ENCODE data around the gene EFCAB14.
"Not testable (repeated sequence)": the region's sequence is repeated elsewhere in the genome, so short reads cannot be mapped to it uniquely, and the experiment has no call there.

Gene EFCAB14

DNA sequence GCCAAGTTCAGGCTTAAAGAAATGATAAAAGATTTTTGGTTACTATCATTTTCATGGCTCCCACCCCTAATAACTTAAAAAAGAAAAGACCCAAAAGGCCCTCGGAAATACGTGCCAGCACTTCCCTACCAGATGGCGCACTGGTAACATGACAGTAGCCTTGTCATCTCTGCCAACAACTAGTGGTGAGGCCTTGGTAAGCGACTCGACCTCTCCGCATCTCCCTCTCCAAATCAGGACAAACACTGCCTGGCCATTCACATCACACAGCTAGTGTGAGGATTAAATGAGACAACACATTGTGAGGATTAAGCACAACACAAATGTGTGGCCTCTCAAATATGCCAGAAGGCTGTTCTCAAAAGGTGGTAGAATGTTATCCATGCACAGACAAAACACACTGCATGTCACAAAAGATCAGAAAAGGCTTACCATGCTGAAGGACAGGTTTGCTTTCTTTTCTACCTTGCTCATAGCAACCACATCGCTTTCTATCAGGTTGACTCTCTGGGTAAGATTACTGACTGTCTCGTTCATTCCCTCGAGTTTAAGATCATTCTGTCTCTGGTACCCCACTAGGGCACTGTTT is 30.9 kb downstream of the EFCAB14 start:
- DNase-seq (ENCODE audit: low spot score) = no peak
- no peak for FAIRE-seq

DNA sequence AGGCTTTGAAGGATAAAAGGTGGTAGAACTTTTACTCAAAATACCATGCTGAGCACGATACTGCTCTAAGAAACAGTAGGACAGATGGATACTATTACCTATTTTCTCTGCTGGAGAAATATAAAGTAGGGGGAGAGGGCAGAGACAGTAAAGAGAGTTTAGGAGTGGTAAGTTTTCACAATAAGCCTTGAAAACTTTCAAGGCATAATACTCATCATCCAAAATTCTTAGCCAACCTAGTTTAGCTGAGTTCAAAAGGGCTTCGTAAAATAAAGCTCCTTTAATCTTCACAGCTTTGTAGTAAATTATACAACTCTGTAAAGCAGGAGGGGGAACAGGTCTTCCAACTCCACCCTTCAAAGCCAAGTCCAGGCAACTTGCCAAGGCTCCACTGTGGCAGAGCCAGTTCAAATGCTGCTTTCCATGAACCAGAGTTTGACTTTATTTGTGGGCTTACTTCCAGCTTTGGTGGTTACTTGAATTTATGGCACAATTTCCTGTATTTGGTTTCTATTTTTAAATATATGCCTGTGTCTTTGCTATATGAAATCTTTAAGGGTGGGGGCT is 31.7 kb downstream of the EFCAB14 start:
- DNase-seq (ENCODE audit: low spot score) = no peak
- FAIRE-seq = no peak

DNA sequence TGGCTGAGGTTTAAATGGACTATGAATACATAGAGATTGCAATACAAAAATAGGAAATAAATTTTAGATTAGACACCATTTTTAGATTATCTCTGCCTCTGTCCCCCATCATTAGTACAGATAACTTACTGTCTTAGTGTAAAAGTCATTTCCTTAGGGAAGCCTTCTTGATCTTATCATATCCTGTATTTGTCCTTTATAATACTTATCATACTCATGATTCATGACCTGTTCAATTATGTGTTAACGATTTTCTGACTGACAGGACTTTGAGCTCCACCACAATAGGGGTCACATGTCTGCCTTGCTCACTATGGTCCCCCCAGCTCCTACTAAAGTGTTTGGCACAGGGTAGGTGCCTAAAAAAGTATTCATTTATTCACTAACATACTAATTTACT is 32.7 kb downstream of the EFCAB14 start:
- FAIRE-seq = no peak
- DNase-seq (ENCODE audit: low spot score) = no peak

DNA sequence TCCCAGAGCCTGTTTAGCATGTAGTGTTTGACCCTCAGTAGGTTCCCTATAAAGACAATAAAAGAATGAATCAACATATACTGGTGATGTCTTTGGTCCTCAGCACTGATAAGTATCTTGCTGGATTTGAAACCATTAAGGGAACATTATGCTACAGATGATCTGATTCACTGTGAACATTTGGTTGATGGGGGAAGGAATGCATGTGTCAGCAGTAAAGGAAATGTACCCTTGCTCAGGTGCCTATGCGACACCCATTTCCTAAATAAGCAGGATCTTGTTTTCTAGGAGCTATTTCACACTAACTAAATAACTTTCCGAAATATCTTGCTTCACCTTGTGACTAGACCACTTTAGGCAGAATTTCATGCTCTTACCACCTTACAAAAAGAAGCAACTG is 34.2 kb downstream of the EFCAB14 start:
- FAIRE-seq (no peak), DNase-seq (ENCODE audit: low spot score) (no peak)

DNA sequence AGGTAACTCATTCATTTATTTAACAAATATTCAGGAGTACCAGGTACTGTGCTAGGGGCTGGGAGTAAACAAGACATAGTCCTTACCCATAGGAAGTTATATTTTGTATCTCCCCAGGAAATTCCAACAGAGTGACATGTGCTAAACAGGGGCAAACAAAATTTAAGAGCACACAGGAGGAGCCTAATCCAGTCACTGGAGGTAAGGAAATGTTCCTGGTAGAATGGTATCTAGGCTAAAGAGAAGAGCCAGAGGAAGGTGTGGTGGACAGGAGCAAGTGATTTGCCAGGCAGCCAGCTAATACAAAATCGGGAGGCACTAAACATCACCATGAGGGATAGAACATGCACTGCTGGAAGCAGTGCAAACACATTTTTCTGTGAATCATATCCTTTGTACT is 36.9 kb downstream of the EFCAB14 start:
- FAIRE-seq (no peak), DNase-seq (ENCODE audit: low spot score) (no peak)

DNA sequence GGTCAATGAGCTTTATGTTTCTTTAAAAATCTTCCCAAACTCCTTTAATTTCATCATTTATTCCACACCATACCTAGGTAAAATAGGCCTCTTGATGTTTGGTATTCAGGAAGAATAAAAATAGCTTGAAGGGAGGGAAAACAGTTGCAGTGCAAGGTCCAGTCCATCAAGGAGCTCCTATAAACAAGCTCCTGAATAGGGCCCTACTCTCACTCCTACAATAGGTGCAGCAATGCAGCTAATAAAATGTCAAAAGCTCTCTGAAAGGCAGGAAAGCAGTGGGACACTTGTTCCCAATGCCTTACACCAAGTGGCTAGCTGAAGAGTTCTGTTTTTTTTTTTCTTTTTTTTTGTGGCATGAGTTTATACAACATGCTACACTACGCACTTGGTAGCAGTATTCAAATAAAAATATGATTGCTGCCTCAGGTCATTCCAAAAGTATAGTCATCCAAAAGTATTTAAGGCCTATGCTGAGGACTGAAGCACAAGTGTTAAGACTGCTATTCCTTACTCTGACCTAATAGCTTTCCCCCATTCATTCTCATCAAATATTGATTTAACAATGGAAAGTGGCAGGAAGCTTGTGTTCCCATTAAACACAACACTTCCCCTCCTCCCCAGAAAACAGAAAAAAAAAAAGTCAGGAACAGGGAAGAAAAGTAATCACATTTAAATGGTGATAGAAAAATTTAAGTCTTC is 37.4 kb downstream of the EFCAB14 start:
- DNase-seq (ENCODE audit: low spot score) = no peak
- FAIRE-seq = no peak

DNA sequence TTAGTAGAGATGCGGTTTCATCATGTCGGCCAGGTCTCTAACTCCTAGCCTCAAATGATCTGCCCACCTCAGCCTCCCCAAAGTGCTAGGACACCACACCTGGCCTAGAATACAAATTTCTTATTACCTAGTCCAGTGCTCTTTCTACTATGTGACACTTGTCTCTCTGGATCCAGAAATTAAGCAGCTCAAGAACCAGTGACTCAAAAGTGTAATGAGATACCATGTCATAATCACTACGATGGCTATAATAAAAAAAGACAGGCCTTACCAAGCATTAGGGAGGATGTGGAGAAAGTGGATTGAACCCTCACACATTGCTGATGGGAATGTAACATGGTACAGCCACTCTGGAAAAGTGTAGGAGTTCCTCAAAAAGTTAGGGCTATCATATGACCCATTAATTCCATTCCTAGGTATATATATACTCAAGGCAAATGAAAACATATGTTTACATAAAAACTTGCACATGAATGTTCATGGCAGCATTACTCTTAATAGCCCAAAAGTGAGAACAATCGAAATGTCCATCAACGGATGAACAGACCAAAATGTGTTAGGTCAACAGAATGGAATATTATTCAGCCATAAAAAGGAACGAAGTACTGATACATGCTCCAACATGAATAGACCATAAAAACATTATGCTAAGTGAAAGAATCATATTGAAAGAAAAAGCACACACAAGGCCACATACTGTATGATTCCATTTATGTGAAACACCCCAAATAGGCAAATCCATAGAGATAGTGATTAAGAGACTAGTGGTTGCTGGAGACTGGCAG is 38.9 kb downstream of the EFCAB14 start:
- FAIRE-seq (no peak), DNase-seq (ENCODE audit: low spot score) (no peak)

DNA sequence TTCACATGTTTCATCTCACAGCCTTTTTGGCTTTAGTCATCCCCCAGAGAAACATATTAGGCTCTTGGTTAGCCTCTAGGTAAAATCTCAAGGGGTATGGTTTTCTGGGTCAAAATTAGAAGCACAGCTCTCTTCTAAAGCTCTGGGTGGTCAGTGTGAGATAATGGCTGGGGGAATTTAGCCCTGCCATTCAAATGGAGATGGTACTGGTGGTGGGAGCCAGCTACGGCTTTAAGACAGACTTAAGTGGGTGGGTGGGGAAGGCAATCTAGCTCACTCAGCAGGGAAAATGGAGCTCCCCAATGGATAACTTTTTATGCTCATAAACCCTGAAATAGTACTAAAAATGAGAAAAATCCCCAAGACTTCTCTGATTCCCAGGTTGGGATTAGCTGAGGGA is 41.6 kb downstream of the EFCAB14 start:
- no peak for FAIRE-seq

DNA sequence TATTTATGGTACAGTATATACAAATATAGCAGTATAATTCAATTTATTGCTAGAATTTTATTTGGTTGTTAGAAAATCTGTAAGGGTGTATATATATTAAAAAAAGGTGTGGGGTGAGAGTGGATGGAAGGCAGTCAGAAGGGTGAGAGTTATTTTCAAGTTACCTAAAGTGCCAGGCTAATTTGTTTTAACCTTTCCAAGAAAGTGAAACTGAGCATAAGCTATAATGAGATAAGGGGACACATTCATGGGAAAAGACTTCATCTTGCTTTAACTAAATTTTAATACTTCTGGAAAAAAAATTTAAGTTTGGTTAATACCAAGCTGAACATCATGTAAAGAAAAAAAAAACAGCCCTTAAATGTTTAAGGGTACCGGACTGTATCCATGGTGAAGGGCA is 42.4 kb downstream of the EFCAB14 start:
- no peak for FAIRE-seq

More for the DNA sequence above, 41.6 kb downstream of the EFCAB14 start:
- DNase-seq (ENCODE audit: low spot score) = no peak

DNA sequence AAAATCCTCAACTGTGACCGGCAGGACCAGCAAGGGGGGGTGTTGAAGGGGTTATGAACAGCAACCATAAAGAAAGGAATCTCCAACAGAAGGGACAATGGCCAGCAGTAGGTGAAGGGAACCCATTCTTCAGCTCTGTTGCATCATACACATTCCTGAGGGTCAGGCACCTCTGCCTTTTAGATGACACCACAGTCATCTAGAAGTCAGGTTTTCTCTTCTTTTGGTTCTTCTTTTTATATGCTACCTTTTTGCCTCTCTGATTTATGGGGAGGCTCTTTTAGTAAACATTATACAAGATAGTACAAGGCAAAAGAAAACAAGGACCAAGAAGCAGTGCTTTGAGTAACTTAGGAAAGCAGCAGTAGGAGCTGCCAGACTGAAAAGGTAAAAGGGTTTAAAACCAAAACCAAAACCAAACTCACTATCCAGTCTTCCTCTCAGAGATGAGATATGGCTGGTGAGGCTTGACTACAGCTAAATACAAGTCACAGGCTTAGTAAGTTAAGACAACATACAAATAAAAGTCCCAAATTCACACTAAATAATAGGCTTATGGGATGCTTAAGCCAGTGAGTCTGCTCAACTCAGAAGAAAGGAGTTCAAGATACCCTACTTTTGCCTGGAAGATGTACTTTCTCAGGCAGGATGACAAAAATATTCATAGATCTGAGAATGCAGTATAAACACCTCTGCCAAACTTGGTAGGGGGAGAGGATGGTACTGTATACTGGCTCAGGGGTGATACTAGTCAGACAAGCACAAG is 43.2 kb downstream of the EFCAB14 start:
- DNase-seq (ENCODE audit: low spot score) (no peak), FAIRE-seq (no peak)

More for the DNA sequence above, 42.4 kb downstream of the EFCAB14 start:
- no peak for DNase-seq (ENCODE audit: low spot score)

DNA sequence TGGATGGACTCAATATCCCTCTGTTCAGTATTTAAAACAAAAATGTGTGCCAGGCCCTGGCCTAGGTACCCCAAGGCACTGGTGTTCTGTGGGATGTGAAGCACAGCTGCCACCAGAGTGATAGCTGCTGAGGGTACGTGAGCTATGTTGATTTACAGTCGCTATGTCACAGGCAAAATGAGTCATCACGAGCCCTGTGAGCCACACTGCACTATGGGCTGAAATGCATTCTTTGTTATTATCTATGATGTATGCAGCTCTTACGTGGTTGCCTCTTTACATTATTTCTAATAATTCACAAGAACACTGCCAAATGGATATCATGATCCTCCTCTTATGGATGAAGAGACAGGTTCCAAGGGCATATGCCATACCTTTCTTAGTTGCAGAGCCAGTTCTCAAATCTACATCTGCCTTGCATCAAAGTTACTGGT is 45.1 kb downstream of the EFCAB14 start:
- FAIRE-seq = no peak
- DNase-seq (ENCODE audit: low spot score) = peak; percentile 31

DNA sequence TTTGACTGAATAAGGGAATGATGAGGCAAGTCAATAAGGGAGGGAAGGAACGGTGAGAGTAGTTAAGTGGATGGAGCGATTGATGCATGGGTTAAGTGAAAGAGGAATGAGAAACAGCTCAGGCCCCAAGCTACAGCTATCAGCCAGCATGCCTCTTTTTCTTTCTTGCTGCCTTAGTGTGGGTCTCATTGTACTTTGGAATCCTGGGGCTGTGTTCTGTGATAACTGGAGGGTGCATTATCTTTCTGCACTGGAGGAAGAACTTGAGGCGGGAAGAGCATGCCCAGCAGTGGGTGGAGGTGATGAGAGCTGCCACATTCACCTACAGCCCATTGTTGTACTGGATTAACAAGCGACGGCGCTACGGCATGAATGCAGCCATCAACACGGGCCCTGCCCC is 46.2 kb downstream of the EFCAB14 start:
- no peak for DNase-seq (ENCODE audit: low spot score)
- FAIRE-seq = no peak

DNA sequence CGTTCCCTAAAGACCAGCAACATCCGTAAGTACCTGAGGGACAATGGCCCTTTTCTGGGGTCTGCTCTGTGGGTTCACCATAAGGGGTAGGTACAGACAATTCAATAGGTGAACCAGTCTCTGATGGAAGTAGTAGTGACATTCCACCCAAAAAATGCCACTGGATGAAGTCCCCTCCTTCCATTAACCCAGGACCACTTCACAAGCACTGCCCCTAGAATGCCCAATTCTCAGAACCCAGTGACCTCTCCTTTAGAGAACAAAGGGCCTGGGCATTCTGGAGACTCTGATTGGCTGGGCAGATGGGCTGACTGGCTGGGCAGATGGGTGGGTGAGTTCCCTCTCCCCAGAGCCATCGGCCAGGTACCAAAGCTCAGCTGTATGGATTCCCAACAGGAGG is 47.4 kb downstream of the EFCAB14 start, which contains the start of gene TEX38:
TSS of gene TEX38 (plus strand) at position 301 of the 400 bp plus-strand sequence. CDS start at position 382, 81 bp downstream.
- DNase-seq (ENCODE audit: low spot score) (no peak), FAIRE-seq (no peak)

DNA sequence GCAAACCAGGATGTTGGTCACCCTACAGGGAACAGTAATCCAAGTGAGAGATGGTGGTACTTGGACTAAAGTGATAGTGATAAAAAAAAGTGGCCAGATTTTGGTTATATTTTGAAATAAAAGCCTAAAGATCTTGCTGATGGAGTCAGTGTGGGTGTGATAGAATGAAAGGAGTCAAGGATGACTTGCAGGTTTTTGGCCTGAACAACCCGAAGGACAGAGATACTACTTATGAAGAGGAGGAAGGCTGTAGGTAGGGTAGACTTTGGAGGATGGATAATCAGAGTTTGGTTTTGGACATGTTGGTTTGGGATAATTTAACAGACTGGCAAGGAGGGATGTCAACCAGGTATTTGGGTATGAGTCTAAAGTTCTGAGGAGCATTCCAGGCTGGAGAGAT is 48.8 kb downstream of the EFCAB14 start:
- no peak for DNase-seq (ENCODE audit: low spot score)
- FAIRE-seq = no peak

DNA sequence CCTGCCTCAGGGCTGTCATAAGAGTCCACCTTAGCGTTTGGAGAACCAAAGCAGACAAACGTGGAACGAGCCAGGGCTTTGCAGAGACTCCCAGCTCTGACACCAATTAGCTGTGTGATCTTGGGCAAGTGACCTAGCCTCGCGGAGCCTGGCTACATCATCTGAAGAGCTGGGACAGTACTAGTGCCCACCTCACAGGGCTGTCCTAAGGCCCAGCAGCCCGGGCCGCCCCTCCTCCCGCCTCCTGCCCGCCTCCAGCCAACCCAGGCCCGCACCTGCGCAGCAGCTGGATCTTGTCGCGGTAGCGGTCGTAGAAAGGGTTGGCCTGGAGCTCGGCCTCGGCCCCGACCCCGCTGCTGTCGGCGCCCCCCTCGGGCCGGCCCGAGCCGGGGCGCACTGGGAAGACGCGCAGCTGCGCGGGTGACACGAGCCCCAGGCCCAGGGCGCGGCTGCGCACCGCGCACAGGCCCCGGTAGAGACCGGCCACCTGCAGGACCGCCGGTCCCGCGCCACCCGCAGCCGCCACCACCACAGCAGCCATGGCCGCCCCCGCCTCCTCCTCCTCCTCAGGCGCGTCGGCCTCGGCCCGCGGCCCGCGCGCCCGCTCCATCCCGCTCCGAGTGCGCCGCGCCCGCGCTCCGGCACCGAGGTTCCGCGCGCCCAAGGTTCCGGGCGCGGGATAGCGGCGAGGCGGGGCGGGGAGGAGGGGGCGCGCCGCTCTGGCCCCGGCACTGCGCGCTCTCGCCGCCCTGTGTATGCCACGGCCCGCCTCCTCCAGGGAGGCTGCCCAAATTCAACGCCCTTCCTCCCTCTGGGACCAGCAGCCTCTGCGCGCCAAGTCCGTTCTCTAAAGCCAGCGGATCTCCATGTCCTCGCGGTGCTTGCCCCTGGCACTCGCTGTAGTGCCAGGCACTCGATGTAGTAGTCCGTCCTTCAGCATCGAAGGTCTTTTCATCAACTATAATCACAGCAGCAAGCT is 50.8 kb downstream of the EFCAB14 start, which contains the start of gene ATPAF1:
TSS of gene ATPAF1 (minus strand) at position 583 of the 979 bp plus-strand sequence. CDS start at position 541, 42 bp downstream.
- FAIRE-seq = no peak

DNA sequence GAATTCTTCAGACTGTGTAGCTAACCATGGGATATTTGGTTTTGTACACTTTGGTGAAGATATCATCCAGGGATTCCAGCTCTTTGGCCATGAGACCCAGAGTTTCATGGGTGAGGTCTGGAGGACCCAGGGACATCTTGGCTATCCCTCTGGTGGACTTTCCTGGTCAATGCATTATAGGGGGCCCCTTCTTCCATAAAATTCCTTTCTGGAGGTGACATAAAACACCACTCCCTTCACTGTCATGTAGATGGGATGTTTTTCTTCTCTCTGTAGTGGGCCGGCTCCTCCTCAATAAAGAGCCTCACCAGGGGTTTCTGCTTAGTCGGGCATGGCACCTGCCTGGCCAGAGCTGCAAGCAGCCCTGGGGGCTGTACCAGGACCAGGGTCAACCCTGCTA is 52.9 kb downstream of the EFCAB14 start:
- DNase-seq (ENCODE audit: low spot score) = no peak
- no peak for FAIRE-seq

More for the DNA sequence above, 50.8 kb downstream of the EFCAB14 start, which contains the start of gene ATPAF1:
- peak; percentile 34 for DNase-seq (ENCODE audit: low spot score)

DNA sequence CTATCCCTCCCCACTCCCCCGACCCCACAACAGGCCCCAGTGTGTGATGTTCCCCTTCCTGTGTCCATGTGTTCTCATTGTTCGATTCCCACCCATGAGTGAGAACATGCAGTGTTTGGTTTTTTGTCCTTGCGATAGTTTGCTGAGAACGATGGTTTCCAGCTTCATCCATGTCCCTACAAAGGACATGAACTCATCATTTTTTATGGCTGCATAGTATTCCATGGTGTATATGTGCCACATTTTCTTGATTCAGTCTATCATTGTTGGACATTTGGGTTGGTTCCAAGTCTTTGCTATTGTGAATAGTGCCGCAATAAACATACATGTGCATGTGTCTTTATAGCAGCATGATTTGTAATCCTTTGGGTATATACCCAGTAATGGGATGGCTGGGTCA is 56.0 kb downstream of the EFCAB14 start:
- DNase-seq (ENCODE audit: low spot score); FAIRE-seq: not testable (repeated sequence)

DNA sequence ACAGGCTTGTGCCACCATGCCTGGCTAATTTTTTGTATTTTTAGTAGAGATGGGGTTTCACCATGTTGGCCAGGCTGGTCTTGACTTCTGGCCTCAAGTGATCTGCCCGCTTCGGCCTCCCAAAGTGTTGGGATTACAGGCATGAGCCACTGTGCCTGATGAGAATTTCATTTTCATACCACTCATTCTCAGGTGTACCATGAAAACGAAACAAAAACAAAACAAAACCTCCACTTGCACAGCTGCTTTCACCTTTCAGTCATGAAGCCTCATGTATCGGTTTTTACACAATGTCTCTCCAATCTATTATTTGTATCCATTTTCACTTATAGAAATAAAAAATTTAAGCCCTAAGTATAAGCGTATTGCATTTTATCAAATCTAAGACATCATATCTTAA is 58.8 kb downstream of the EFCAB14 start:
- not testable (repeated sequence) for FAIRE-seq; DNase-seq (ENCODE audit: low spot score)

DNA sequence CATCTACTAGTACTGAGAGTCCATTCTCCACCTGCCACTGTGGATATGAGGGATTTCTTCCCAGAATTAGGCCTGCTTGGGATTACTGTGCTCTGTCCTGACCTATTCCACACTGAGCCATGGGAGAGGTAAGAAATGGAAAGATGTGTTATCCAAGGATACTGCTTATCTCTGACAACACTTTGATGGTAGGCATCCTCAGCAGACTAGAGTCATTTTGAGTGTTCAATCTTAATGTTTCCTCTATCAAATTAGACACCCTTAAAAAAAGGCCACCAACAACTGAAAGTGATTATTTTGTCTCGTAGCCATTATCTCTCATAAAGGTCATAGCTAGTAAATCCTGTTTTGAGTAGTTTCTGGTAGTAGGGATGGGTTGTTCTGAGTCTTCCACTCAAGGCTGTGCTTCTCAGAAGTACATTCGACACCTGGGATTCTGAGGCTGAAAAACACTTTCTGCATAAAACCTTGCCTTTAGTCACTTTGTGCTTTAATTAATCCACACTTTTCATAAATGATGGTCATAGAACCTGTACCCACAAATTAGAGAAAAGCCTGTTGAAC is 59.5 kb downstream of the EFCAB14 start:
- FAIRE-seq = no peak
- no peak for DNase-seq (ENCODE audit: low spot score)
